Neural progenitor cell (in vitro differentiated cells): Measurements from ENCODE around the gene RHPN2. TPM values are rescaled to one million over a fixed set of nuclear protein-coding genes. Genes with fewer than 3 reads are reported as not detected.

Experiments
- DNase-seq: peaks from one replicate; pipeline ENCODE4 v3.0.0-alpha.2; 2016; ENCODE audit warnings: low spot score
- H2AFZ ChIP-seq: fragments of 200-600 bp; sonication (generic); replicated peaks from 2 replicates; pipeline ENCODE4 v1.6.1; 2016; ENCODE audit warnings: antibody characterized with exemption
- H3F3A ChIP-seq: fragments of 200-600 bp; sonication (generic); 2 replicates; pipeline ENCODE4 v1.6.1; 2016; ENCODE audit warnings: antibody characterized with exemption, low read depth
- H3K27ac ChIP-seq: fragments of 200-600 bp; sonication (generic); 2 replicates; pipeline ENCODE4 v1.5.1; 2016; ENCODE audit warnings: mild to moderate bottlenecking
- H3K27me3 ChIP-seq: fragments of 200-600 bp; sonication (generic); 2 replicates; pipeline ENCODE4 v1.6.1; 2016; ENCODE audit warnings: mild to moderate bottlenecking, moderate library complexity
- H3K36me3 ChIP-seq: fragments of 200-600 bp; sonication (generic); 2 replicates; pipeline ENCODE4 v1.5.1; 2016
- H3K4me1 ChIP-seq: fragments of 200-600 bp; sonication (generic); 2 replicates; pipeline ENCODE4 v1.6.1; 2016; ENCODE audit warnings: mixed run types
- H3K4me2 ChIP-seq: fragments of 200-600 bp; sonication (generic); 2 replicates; pipeline ENCODE4 v1.6.1; 2016
- H3K4me3 ChIP-seq: fragments of 200-600 bp; sonication (generic); 2 replicates; pipeline ENCODE4 v1.5.1; 2016
- H3K79me2 ChIP-seq: fragments of 200-600 bp; sonication (generic); 2 replicates; pipeline ENCODE4 v1.6.1; 2016; ENCODE audit warnings: low read depth
- H3K9ac ChIP-seq: fragments of 200-600 bp; sonication (generic); 2 replicates; pipeline ENCODE4 v1.6.1; 2016
- H3K9me3 ChIP-seq: fragments of 200-600 bp; sonication (generic); 2 replicates; pipeline ENCODE4 v1.5.1; 2016; ENCODE audit warnings: low read depth
- H4K20me1 ChIP-seq: fragments of 200-600 bp; sonication (generic); 2 replicates; pipeline ENCODE4 v1.6.1; 2016; ENCODE audit warnings: low read depth
- H3K27ac Mint-ChIP-seq: 3 replicates; pipeline ENCODE4 v1.8.0; 2021; ENCODE audit warnings: mixed read lengths
- H3K27me3 Mint-ChIP-seq: 2 replicates; pipeline ENCODE4 v1.8.0; 2022; ENCODE audit warnings: low read depth, mild to moderate bottlenecking, inconsistent platforms, moderate library complexity, mixed read lengths; ENCODE audit not compliant: insufficient read depth
- H3K36me3 Mint-ChIP-seq: 3 replicates; pipeline ENCODE4 v1.8.0; 2021; ENCODE audit warnings: mixed read lengths
- H3K4me1 Mint-ChIP-seq: 3 replicates; pipeline ENCODE4 v1.8.0; 2021; ENCODE audit warnings: mixed read lengths
- H3K4me3 Mint-ChIP-seq: 3 replicates; pipeline ENCODE4 v1.8.0; 2021; ENCODE audit warnings: mild to moderate bottlenecking, moderate library complexity, mixed read lengths
- H3K9me3 Mint-ChIP-seq: 3 replicates; pipeline ENCODE4 v1.8.0; 2020; ENCODE audit warnings: mixed read lengths
- EZH2 ChIP-seq: fragments of 200-600 bp; sonication (generic); IDR thresholded peaks from 2 replicates; pipeline ENCODE4 v1.6.1; 2017; ENCODE audit warnings: antibody characterized with exemption, mild to moderate bottlenecking, moderate library complexity
- EZH2phosphoT487 ChIP-seq: fragments of 200-600 bp; sonication (generic); IDR thresholded peaks from 2 replicates; pipeline ENCODE4 v1.6.1; 2017; ENCODE audit warnings: antibody characterized with exemption
- total RNA-seq: library from RNA; depleted of rRNA; stranded (reverse); fragments of >200 nt; gene quantifications from 2 replicates; pipeline ENCODE4 v1.2.3, GENCODE V29; 2015; ENCODE audit warnings: low replicate concordance
- TF ChIP-seq, protein P1 (sequence below): fragments of 200-600 bp; sonication (generic); IDR thresholded peaks from 2 replicates; pipeline ENCODE4 v1.5.1; 2017; ENCODE audit warnings: antibody characterized with exemption, mild to moderate bottlenecking

Gene RHPN2
- total RNA-seq, 1 donor from 2014 or later, result 27.0 TPM

DNA sequence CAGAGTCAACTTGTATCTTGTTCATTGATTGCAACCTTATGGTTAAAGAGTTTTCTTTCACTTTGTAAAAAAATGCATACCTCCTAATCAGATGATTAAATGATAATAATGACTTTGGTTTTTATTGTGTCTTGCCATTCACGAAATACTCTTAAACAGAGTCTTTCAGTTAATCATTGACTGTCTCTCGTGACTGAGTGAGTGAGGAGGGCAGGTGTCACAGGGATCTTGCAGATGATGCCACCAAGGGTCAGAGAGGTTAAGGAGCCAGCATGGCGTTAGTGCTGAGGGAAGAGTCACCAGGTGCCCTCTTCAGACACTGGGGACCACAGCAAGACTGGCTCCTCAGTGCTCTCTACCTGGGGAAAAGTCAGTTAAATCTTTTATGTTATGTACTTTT is 24.3 kb upstream of the RHPN2 start:
- no peaks in the 10 kb centered on the region for H3K36me3 ChIP-seq
- TF ChIP-seq EZH2 (no peak), EZH2phosphoT487 (no peak)
- TF ChIP-seq, protein P1, sequence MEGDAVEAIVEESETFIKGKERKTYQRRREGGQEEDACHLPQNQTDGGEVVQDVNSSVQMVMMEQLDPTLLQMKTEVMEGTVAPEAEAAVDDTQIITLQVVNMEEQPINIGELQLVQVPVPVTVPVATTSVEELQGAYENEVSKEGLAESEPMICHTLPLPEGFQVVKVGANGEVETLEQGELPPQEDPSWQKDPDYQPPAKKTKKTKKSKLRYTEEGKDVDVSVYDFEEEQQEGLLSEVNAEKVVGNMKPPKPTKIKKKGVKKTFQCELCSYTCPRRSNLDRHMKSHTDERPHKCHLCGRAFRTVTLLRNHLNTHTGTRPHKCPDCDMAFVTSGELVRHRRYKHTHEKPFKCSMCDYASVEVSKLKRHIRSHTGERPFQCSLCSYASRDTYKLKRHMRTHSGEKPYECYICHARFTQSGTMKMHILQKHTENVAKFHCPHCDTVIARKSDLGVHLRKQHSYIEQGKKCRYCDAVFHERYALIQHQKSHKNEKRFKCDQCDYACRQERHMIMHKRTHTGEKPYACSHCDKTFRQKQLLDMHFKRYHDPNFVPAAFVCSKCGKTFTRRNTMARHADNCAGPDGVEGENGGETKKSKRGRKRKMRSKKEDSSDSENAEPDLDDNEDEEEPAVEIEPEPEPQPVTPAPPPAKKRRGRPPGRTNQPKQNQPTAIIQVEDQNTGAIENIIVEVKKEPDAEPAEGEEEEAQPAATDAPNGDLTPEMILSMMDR, result no peak

GRCh38 chr19:33086955-33087354 is 22.3 kb upstream of the RHPN2 start:
- TF ChIP-seq EZH2 (no peak), EZH2phosphoT487 (no peak)
- TF ChIP-seq, protein P1, result no peak
- Histone ChIP-seq H3K9ac (no peak overlapping the region), H3K4me2 (no peak overlapping the region), H3K27me3 (no peaks in the 10 kb centered on the region), H2AFZ (no peak overlapping the region), H3K4me1 (no peaks in the 10 kb centered on the region), H3K27ac (no peak overlapping the region), H3K79me2 (peaks cover 5% of the 10 kb centered on the region), H3K36me3 (no peaks in the 10 kb centered on the region), H3K9me3 (no peaks in the 10 kb centered on the region), H3F3A (no peaks in the 10 kb centered on the region), H4K20me1 (no peaks in the 10 kb centered on the region), H3K4me3 (no peak overlapping the region)
- Mint-ChIP-seq H3K4me1 (peaks cover 7% of the 10 kb centered on the region), H3K36me3 (peaks cover 5% of the 10 kb centered on the region), H3K9me3 (no peaks in the 10 kb centered on the region), H3K27me3 (no peaks in the 10 kb centered on the region), H3K4me3 (no peak overlapping the region), H3K27ac (no peak overlapping the region)
- DNase-seq, result no peak

More for the DNA sequence above, 24.3 kb upstream of the RHPN2 start:
- H3K27me3 ChIP-seq, result no peaks in the 10 kb centered on the region
- H3K79me2 ChIP-seq, result no peaks in the 10 kb centered on the region
- no peak overlapping the region for H3K4me3 ChIP-seq
- no peak overlapping the region for H3K27ac Mint-ChIP-seq
- H3K27me3 Mint-ChIP-seq, result no peaks in the 10 kb centered on the region
- H3K4me3 Mint-ChIP-seq, result no peak overlapping the region
- H3K4me1 ChIP-seq, result no peaks in the 10 kb centered on the region
- no peaks in the 10 kb centered on the region for H3K9me3 ChIP-seq
- H3K9ac ChIP-seq, result no peak overlapping the region
- no peak for DNase-seq
- no peak overlapping the region for H2AFZ ChIP-seq
- no peak overlapping the region for H3K27ac ChIP-seq
- H3F3A ChIP-seq, result no peaks in the 10 kb centered on the region
- no peak overlapping the region for H3K4me2 ChIP-seq
- no peaks in the 10 kb centered on the region for H3K9me3 Mint-ChIP-seq
- H3K4me1 Mint-ChIP-seq, result no peaks in the 10 kb centered on the region
- peaks cover 5% of the 10 kb centered on the region for H3K36me3 Mint-ChIP-seq
- H4K20me1 ChIP-seq, result no peaks in the 10 kb centered on the region

- no peaks in the 10 kb centered on the region for H3F3A ChIP-seq
- H2AFZ ChIP-seq, result no peak overlapping the region
- H3K4me1 ChIP-seq, result no peaks in the 10 kb centered on the region
- no peak for DNase-seq
- H4K20me1 ChIP-seq, result no peaks in the 10 kb centered on the region
- H3K4me3 ChIP-seq, result no peak overlapping the region
- H3K79me2 ChIP-seq, result peaks cover 13% of the 10 kb centered on the region
- H3K9me3 ChIP-seq, result no peaks in the 10 kb centered on the region
- H3K4me2 ChIP-seq, result no peak overlapping the region
- no peak overlapping the region for H3K27ac ChIP-seq
- Mint-ChIP-seq H3K27ac (no peak overlapping the region), H3K36me3 (peaks cover 5% of the 10 kb centered on the region), H3K27me3 (no peaks in the 10 kb centered on the region), H3K4me3 (no peak overlapping the region), H3K9me3 (no peaks in the 10 kb centered on the region), H3K4me1 (peaks cover 19% of the 10 kb centered on the region)
- H3K27me3 ChIP-seq, result no peaks in the 10 kb centered on the region
- no peak overlapping the region for H3K9ac ChIP-seq
- TF ChIP-seq EZH2 (no peak), EZH2phosphoT487 (no peak)
- TF ChIP-seq, protein P1, result no peak
- H3K36me3 ChIP-seq, result no peaks in the 10 kb centered on the region
These were observed 21.0 kb upstream of the RHPN2 start for GRCh38 chr19:33085570-33086128.
